Endodermal cell (in vitro differentiated cells): Measurements from ENCODE around the gene TACC2. TPM values are rescaled to one million over a fixed set of nuclear protein-coding genes. Genes with fewer than 3 reads are reported as not detected.

ENCODE experiments used
- DNase-seq: peaks from one replicate; pipeline ENCODE4 v3.0.0-alpha.2; 2017
- H3K27ac ChIP-seq: 2 replicates; pipeline ENCODE4 v1.5.1; 2013; ENCODE audit warnings: mild to moderate bottlenecking, low read depth, low read length, moderate library complexity
- H3K27me3 ChIP-seq: 2 replicates; pipeline ENCODE4 v1.6.1; 2013; ENCODE audit warnings: mild to moderate bottlenecking, low read length, moderate library complexity; ENCODE audit not compliant: insufficient read depth, control insufficient read depth, poor library complexity, severe bottlenecking
- H3K36me3 ChIP-seq: 2 replicates; pipeline ENCODE4 v1.7.0; 2013; ENCODE audit warnings: mild to moderate bottlenecking, low read length, moderate library complexity; ENCODE audit not compliant: control insufficient read depth, insufficient read depth
- H3K4me1 ChIP-seq: one replicate; pipeline ENCODE4 v1.7.0; 2013; ENCODE audit warnings: low read length; ENCODE audit not compliant: control insufficient read depth, insufficient read depth
- H3K4me3 ChIP-seq: 2 replicates; pipeline ENCODE4 v1.5.1; 2013; ENCODE audit warnings: mild to moderate bottlenecking, low read length, moderate library complexity
- H3K9ac ChIP-seq: 2 replicates; pipeline ENCODE4 v1.6.1; 2013; ENCODE audit warnings: mild to moderate bottlenecking, low read length, moderate library complexity; ENCODE audit not compliant: poor library complexity, severe bottlenecking; ENCODE audit errors: extremely low read depth
- H3K9me3 ChIP-seq: 2 replicates; pipeline ENCODE4 v1.6.1; 2013; ENCODE audit warnings: mild to moderate bottlenecking, low read length, moderate library complexity; ENCODE audit not compliant: control insufficient read depth
- H3K27ac Mint-ChIP-seq: 2 replicates; pipeline ENCODE4 v1.8.0; 2020; ENCODE audit warnings: mixed read lengths
- H3K27me3 Mint-ChIP-seq: 2 replicates; pipeline ENCODE4 v1.8.0; 2021; ENCODE audit warnings: mild to moderate bottlenecking, mixed read lengths; ENCODE audit not compliant: insufficient read depth
- H3K36me3 Mint-ChIP-seq: 2 replicates; pipeline ENCODE4 v1.8.0; 2020; ENCODE audit warnings: low read depth, mixed read lengths
- H3K4me1 Mint-ChIP-seq: 2 replicates; pipeline ENCODE4 v1.8.0; 2020; ENCODE audit warnings: mixed read lengths
- H3K4me3 Mint-ChIP-seq: 2 replicates; pipeline ENCODE4 v1.8.0; 2020; ENCODE audit warnings: mild to moderate bottlenecking, moderate library complexity, mixed read lengths
- H3K9me3 Mint-ChIP-seq: 2 replicates; pipeline ENCODE4 v1.8.0; 2020; ENCODE audit warnings: mild to moderate bottlenecking, mixed read lengths
- WGBS, 2 experiments: methylation state at CpG; one replicate each; pipeline versions ENCODE4 v1.1.5 to v1.1.7; 2013; ENCODE audit warnings: missing lambda C conversion rate in 2 of 2, mixed read lengths in 1 of 2; ENCODE audit not compliant: insufficient coverage in 1 of 2, insufficient read length in 1 of 2; 5-methylcytosine and 5-hydroxymethylcytosine counted together
- total RNA-seq, 2 donors: library from RNA; stranded (reverse); fragmentation: NEBNext Ultra II Directional in 1 of 2; extraction: Animal tissue kit (Norgen Biotek cat#: 25700) in 1 of 2; gene quantifications; 2 replicates in 1 of 2; 3 replicates in 1 of 2; pipeline ENCODE4 v1.2.1, GENCODE V29; 2021
- TF ChIP-seq, protein P1 (sequence below): fragments of 200-600 bp; sonication (generic); conservative IDR thresholded peaks from 2 replicates; pipeline ENCODE4 v1.5.0; 2021; ENCODE audit warnings: antibody characterized with exemption, mild to moderate bottlenecking

TACC2 gene
- total RNA-seq, 2 donors from 2014 or later: 24.5 to 34.1 TPM

DNA sequence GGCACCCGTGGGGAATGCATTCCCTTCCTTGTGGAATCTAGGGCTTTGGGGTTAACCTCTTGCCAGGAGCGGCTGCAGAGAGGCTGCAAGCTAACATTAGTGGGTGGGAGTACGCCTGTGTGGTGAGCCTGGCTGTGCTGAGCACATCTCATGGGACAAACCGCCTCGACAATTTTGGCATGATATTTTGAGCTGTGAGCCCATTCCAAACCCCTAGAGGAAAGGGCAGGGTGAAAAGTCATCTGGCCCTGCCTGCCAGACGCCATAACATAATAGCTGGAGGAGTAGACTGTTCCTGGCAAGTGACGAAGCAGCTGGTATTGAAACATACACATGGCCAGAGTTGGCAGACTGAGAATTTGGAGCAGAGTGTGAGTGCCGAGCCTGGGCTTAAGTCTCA lies 110.0 kb downstream of the TACC2 start:
- TF ChIP-seq, protein P1, sequence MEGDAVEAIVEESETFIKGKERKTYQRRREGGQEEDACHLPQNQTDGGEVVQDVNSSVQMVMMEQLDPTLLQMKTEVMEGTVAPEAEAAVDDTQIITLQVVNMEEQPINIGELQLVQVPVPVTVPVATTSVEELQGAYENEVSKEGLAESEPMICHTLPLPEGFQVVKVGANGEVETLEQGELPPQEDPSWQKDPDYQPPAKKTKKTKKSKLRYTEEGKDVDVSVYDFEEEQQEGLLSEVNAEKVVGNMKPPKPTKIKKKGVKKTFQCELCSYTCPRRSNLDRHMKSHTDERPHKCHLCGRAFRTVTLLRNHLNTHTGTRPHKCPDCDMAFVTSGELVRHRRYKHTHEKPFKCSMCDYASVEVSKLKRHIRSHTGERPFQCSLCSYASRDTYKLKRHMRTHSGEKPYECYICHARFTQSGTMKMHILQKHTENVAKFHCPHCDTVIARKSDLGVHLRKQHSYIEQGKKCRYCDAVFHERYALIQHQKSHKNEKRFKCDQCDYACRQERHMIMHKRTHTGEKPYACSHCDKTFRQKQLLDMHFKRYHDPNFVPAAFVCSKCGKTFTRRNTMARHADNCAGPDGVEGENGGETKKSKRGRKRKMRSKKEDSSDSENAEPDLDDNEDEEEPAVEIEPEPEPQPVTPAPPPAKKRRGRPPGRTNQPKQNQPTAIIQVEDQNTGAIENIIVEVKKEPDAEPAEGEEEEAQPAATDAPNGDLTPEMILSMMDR: no peak
- no peak overlapping the region for H3K27ac ChIP-seq
- H3K36me3 ChIP-seq: no peaks in the 10 kb centered on the region

DNA sequence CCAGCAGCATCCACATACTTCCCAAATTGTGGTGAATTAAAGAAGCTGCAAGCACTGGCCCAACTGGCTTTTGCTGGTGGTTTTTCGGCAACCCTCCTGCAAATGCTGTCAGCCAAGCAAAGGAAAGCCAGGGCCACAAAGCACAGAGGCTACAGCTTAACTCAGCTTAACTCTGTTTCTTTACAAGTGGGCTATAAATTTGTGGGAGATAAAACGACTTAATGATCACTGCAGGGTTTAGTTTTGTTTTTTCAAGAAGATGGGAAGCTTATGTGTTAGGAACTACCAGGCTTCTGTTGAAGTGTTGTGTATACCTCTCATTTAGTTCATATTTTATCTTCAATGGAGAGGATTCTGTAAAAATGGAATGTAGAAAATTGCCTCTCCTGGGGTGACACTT lies 110.6 kb downstream of the TACC2 start:
- Mint-ChIP-seq H3K9me3 (no peaks in the 10 kb centered on the region), H3K36me3 (no peaks in the 10 kb centered on the region), H3K4me1 (no peaks in the 10 kb centered on the region), H3K27me3 (no peaks in the 10 kb centered on the region), H3K4me3 (no peak overlapping the region), H3K27ac (no peak overlapping the region)
- H3K9ac ChIP-seq: no peak overlapping the region
- WGBS, 2 experiments: 74 to 94% methylated on average over 2 of the region's 2 CpGs
- no peak for DNase-seq
- TF ChIP-seq, protein P1: no peak
- H3K27ac ChIP-seq: no peak overlapping the region
- H3K27me3 ChIP-seq: no peaks in the 10 kb centered on the region
- H3K9me3 ChIP-seq: no peaks in the 10 kb centered on the region
- H3K4me3 ChIP-seq: no peak overlapping the region
- no peaks in the 10 kb centered on the region for H3K36me3 ChIP-seq
- H3K4me1 ChIP-seq: no peaks in the 10 kb centered on the region

More for the DNA sequence above, 110.0 kb downstream of the TACC2 start:
- H3K9me3 ChIP-seq: no peaks in the 10 kb centered on the region
- Mint-ChIP-seq H3K4me3 (no peak overlapping the region), H3K27ac (peak overlapping the region; percentile 2), H3K36me3 (no peaks in the 10 kb centered on the region), H3K27me3 (no peaks in the 10 kb centered on the region), H3K4me1 (no peaks in the 10 kb centered on the region), H3K9me3 (no peaks in the 10 kb centered on the region)
- no peak overlapping the region for H3K9ac ChIP-seq
- no peak for DNase-seq
- no peaks in the 10 kb centered on the region for H3K4me1 ChIP-seq
- 86 to 92% methylated on average over 8 of the region's 8 CpGs for WGBS, 2 experiments
- no peak overlapping the region for H3K4me3 ChIP-seq
- H3K27me3 ChIP-seq: no peaks in the 10 kb centered on the region

DNA sequence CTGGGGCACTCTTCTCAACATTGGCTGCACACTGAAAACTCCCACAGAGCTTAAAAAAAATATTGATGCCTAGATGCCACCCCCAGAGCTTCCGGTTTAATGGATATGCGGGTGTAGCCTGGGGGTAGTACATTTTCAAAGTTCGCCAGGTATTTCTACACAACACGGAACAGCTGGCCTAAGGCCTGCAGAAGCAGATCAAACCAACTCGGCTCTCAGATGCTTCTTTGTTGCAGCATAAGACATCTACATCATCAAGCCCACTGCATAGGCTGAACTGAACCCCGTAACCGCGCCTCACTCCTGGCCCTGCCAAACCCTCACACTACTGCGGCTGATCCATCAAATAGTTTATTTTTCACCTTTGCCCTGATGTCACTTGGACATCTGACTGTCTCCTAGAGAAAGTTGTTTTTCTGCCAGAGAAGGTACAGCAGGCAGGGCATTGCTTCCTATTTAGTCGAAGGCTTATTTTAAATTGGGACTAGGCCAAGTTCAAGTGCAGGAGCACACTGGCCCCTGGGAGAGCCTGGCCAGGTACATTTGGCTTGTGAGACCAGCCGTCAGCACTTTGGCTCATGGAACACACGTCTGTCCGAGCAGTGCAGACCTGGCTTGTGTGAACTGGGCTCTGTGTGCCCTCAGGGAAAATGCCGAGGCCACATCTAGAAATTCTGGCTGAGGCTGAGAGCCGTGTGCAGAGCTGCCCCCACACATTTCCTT lies 113.3 kb downstream of the TACC2 start:
- TF ChIP-seq, protein P1: no peak
- DNase-seq: no peak
- Histone ChIP-seq H3K9ac (no peak overlapping the region), H3K4me1 (no peaks in the 10 kb centered on the region), H3K9me3 (no peaks in the 10 kb centered on the region), H3K27me3 (no peaks in the 10 kb centered on the region), H3K4me3 (no peak overlapping the region), H3K27ac (no peak overlapping the region), H3K36me3 (no peaks in the 10 kb centered on the region)
- H3K4me3 Mint-ChIP-seq: no peak overlapping the region
- no peak overlapping the region for H3K27ac Mint-ChIP-seq
- no peaks in the 10 kb centered on the region for H3K4me1 Mint-ChIP-seq
- H3K27me3 Mint-ChIP-seq: no peaks in the 10 kb centered on the region
- no peaks in the 10 kb centered on the region for H3K36me3 Mint-ChIP-seq
- no peaks in the 10 kb centered on the region for H3K9me3 Mint-ChIP-seq
- WGBS, 2 experiments: 93 to 99% methylated on average over 15 of the region's 15 CpGs
